Stimulated activated CD8-positive, alpha-beta memory T cell treated with anti-CD3 and anti-CD28 coated beads, Interleukin-15, amount 100 ng/mL, for 1 hour (primary cell): Measurements from ENCODE around the gene GIMAP1.

Experiments used
- DNase-seq: peaks from one replicate; pipeline ENCODE4 v3.0.0-alpha.2; 2020; ENCODE audit warnings: low read depth

Gene GIMAP1

GRCh38 chr7:150722431-150722931 lies 6.1 kb downstream of the GIMAP1 start:
- DNase-seq = no peak

GRCh38 chr7:150723467-150723866 lies 7.1 kb downstream of the GIMAP1 start:
- no peak for DNase-seq

- DNase-seq = no peak
Observed at GRCh38 chr7:150727381-150727780, 11.0 kb downstream of the GIMAP1 start.

GRCh38 chr7:150728011-150728410 lies 11.6 kb downstream of the GIMAP1 start:
- no peak for DNase-seq

- DNase-seq = no peak
Observed at GRCh38 chr7:150728609-150729008, 12.2 kb downstream of the GIMAP1 start.

GRCh38 chr7:150731916-150732315 lies 15.5 kb downstream of the GIMAP1 start:
- no peak for DNase-seq

- no peak for DNase-seq
Observed at GRCh38 chr7:150732786-150733481, 16.5 kb downstream of the GIMAP1 start.

- DNase-seq = no peak
Observed at GRCh38 chr7:150733482-150734095, 17.2 kb downstream of the GIMAP1 start.

GRCh38 chr7:150734254-150734653 lies 17.8 kb downstream of the GIMAP1 start:
- no peak for DNase-seq

GRCh38 chr7:150735596-150736358 lies 19.4 kb downstream of the GIMAP1 start:
- no peak for DNase-seq

GRCh38 chr7:150736864-150737263 lies 20.5 kb downstream of the GIMAP1 start:
- no peak for DNase-seq

- DNase-seq = no peak
Observed at GRCh38 chr7:150737265-150738055, 21.0 kb downstream of the GIMAP1 start, which contains the start of gene GIMAP5. Gene GIMAP5 (plus strand): TSS chr7:150737418. CDS start chr7:150740885, 3,467 bp downstream.

- no peak for DNase-seq
Observed at GRCh38 chr7:150738092-150738491, 21.7 kb downstream of the GIMAP1 start.

GRCh38 chr7:150738591-150739001 lies 22.2 kb downstream of the GIMAP1 start:
- no peak for DNase-seq

GRCh38 chr7:150739033-150739432 lies 22.6 kb downstream of the GIMAP1 start:
- DNase-seq = no peak

GRCh38 chr7:150740053-150740452 lies 23.6 kb downstream of the GIMAP1 start:
- DNase-seq = no peak

- no peak for DNase-seq
Observed at GRCh38 chr7:150742286-150742968, 26.0 kb downstream of the GIMAP1 start.

- DNase-seq = no peak
Observed at GRCh38 chr7:150744041-150744656, 27.7 kb downstream of the GIMAP1 start.

GRCh38 chr7:150745086-150745485 lies 28.7 kb downstream of the GIMAP1 start:
- DNase-seq = no peak

- no peak for DNase-seq
Observed at GRCh38 chr7:150745876-150746275, 29.5 kb downstream of the GIMAP1 start.

GRCh38 chr7:150746921-150747320 lies 30.5 kb downstream of the GIMAP1 start:
- DNase-seq = no peak
